Measurements from ENCODE around the gene CMTM3.
"Not testable (repeated sequence)": the region's sequence is repeated elsewhere in the genome, so short reads cannot be mapped to it uniquely, and the experiment has no call there.

The CMTM3 gene

GRCh38 chr16:66636199-66636598 lies 31.7 kb downstream of the CMTM3 start:
- DNase-seq (ENCODE audit: low read depth) = no peak

DNA sequence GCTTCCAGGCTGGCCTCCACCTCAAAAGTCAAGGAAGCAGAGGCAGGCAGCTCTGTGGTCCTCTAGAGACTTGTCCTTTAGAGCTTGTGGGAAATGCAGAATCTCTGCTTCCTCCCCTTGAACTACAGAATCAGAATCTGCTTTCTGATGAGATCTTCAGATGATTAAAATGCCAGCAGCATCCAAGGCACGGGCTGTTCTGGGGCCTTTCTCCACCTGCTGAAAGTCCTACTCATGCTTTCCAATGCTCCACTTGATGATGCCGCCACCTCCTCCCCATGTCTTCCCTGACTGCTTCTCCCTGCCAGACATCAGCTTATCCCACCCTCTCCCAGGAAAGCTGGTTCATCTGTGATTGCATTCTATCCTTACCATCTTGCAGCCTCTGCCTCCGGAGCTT lies 33.3 kb downstream of the CMTM3 start:
- no peak for DNase-seq (ENCODE audit: low read depth)

- DNase-seq (ENCODE audit: low read depth) = no peak
These were observed 34.8 kb downstream of the CMTM3 start for GRCh38 chr16:66639091-66639885.

GRCh38 chr16:66640724-66641314 lies 36.3 kb downstream of the CMTM3 start:
- no peak for DNase-seq (ENCODE audit: low read depth)

- no peak for DNase-seq (ENCODE audit: low read depth)
These were observed 36.9 kb downstream of the CMTM3 start for GRCh38 chr16:66641387-66641786.

DNA sequence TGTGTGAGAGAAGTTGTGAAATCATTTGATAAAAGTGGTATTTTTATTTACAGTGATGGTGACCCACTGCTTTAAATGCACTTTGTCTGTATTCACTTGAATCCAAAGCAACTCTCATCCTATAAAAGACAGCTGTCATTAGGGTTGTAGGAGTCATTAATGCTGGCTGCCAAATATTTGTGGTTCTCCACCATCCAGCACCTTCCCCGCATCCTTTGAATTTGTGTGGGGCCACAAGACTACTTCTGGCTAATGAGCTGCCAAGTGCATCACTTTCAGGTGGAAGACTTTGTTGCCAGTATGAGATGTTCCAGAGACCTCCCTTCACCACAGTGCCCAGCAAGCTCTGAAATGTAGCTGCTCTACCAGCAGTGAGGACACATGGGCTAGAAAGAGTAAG lies 43.4 kb downstream of the CMTM3 start:
- DNase-seq (ENCODE audit: low read depth) = no peak

GRCh38 chr16:66649167-66649566 lies 44.7 kb downstream of the CMTM3 start:
- DNase-seq (ENCODE audit: low read depth) = no peak

GRCh38 chr16:66649636-66650205 lies 45.2 kb downstream of the CMTM3 start:
- no peak for DNase-seq (ENCODE audit: low read depth)

DNA sequence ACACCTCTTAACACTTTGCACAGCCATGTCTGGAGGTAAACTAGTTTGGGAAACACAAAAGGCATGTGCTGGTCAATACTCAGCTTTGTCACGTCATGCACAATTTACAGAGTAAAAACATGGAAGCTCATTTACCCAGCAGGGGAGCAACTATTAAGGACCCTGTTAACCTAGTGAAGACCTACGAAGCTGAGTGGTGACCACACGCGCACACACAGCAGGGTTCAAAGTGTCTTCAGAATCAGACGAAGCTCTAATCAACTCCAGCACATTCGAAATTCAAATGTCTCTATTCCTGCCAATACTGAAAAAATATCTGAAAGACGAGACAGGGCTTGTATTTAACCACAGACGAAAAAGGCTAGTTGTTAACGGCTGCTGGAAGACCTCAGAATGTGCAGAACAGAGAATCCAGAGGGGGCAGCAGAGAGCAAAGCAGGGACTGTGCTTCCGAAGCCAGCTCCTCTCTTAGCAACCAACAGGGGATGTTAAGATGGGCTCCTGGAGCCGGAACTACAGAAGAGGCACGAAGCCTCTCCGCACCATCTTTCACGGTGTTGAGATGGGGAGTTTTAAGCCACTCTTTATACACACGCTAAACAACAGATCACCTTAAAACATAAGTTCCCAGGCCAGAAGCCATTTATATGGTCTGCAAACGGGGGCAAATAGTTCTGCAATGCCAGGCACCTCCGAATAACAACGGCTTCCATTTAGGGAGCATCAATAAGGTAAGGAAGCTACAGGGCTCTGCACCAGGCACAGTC lies 46.4 kb downstream of the CMTM3 start:
- peak; percentile 70 for DNase-seq (ENCODE audit: low read depth)

DNA sequence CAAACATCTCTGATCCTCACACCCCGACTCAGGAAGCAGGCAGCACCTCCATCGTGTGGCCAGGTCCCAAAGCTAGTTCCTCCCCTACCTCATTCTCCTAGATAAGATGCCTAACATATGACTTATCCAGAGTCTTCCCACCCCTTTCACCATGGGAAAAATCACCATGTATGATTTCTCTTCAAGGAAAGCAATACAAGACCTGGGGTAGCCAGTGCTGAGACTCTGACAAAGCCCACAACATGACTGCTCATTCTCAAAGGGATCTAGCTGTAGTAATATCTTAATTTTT lies 46.9 kb downstream of the CMTM3 start:
- no peak for DNase-seq (ENCODE audit: low read depth)

- no peak for DNase-seq (ENCODE audit: low read depth)
These were observed 47.5 kb downstream of the CMTM3 start for GRCh38 chr16:66651965-66652364.

GRCh38 chr16:66652661-66653360 lies 48.3 kb downstream of the CMTM3 start:
- no peak for DNase-seq (ENCODE audit: low read depth)

DNA sequence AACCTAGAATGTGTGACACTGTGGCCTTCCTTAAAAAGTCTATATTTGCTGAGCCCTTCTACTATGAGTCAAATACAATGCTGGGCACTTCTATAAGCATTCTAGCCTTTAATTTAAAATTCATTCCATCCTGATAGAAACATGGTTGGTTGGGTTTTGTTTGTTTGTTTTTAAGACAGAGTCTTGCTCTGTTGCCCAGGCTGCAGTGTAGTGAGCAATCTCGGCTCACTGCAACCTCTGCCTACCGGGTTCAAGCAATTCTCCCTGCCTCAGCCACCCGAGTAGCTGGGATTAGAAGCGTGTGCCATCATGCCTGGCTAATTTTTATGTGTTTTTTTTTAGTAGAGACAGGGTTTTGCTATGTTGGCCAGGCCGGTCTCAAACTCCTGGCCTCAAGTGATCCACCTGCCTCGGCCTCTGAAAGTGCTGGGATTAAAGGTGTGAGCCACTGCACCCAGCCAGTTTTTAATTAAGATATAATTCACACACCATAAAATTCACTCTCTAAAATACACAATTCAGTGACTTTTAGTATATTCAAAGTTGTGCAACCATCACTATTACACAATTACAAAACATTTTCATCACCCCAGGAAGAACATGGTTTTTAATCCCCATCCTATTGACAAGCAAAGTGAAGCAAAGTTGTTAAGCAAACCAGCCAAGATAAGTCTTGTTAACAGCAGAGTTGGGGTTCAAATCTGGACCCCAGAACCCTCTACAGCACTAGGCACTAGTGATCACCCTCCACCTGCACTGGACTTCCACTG lies 49.3 kb downstream of the CMTM3 start:
- DNase-seq (ENCODE audit: low read depth) = no peak

GRCh38 chr16:66656547-66656946 lies 52.0 kb downstream of the CMTM3 start:
- DNase-seq (ENCODE audit: low read depth) = no peak

DNA sequence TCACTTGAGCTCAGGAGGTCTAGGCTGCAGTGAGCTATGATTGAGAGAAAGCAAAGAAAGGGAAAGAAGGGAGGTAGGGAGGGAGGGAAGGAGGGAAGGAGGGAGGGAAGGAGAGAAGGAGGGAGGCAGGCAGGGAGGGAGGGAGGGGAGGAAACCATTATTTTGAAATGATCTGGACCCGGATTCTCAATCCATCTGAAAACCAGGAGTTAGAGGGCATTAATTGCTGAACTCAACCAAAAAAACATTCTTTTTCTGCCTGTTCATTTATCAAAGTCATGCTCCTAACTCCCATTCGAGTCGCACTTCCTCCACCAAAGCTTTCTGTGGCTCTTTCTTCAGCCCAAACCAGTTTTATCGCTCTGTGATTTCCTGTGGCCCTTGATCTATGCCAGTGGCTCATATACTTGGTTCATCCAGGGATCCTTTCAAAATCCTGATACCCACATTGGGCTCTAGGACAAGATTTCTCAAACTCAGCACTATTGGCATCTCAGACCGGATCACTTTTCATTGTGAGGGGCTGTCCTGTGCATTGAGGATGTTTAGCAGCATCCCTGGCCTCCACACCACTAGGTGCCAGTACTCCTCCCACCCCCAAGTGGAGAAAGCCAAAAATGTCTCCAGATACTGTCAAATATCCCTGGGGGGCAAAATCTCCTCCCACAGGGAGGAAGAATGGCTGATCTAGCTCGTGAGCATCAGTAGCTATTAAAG lies 53.8 kb downstream of the CMTM3 start:
- no peak for DNase-seq (ENCODE audit: low read depth)

DNA sequence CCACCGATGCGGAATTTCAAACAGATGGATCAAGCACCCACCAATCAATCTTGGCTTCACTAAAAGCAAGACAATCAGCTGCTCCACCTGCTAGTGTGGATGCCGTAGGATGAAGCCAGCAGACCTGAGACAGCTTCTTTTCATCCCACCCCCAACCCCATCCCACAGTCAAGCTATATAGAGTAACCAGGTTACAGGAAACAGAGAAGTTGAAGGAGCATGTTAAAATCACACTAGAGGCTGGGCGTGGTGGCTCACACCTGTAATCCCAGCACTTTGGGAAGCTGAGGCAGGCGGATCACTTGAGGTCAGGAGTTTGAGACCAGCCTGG lies 54.3 kb downstream of the CMTM3 start:
- DNase-seq (ENCODE audit: low read depth) = no peak

GRCh38 chr16:66660422-66661209 lies 56.1 kb downstream of the CMTM3 start:
- no peak for DNase-seq (ENCODE audit: low read depth)

DNA sequence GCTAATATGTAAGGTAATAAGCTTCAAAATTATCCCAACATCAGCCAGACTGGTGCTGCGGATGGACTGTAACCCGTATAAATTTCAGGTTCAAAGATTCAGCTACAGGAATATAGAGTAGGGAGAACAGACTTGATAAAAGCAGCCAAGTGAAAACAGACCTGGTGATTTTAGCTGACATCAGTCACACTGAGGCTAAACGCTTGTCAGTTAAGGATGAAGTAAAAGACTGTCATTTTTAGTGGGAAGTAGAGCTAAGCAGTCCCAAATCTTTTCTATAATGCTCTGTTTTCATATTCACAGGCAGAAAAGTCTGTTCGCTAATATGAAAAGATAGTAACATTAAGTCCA lies 56.7 kb downstream of the CMTM3 start:
- no peak for DNase-seq (ENCODE audit: low read depth)

GRCh38 chr16:66661671-66662346 lies 57.3 kb downstream of the CMTM3 start:
- DNase-seq (ENCODE audit: low read depth) = not testable (repeated sequence)
